K562 (cell line): Measurements from ENCODE around the gene MYO10. TPM values are rescaled to one million over a fixed set of nuclear protein-coding genes. Genes with fewer than 3 reads are reported as not detected.

ENCODE experiments used
- ATAC-seq: fragments of 200-7000 bp; cut with Tn5 transposase; 3 replicates; pipeline ENCODE4 v1.9.1; 2020; ENCODE audit warnings: moderate library complexity
- BruUV-seq: library from RNA; stranded (reverse); fragments of 400-500 nt; replicated peaks from 2 replicates; lab custom pipeline; 2021; lab: Mats Ljungman, UMichigan
- CTCF ChIA-PET: fragments of 300-600 bp; formaldehyde crosslinking; extraction: SDS; loops from one replicate; lab custom pipeline; 2021; ENCODE audit warnings: low intra/inter-chr PET ratio; lab: Yijun Ruan, JAX
- POLR2A ChIA-PET: fragments of 300-600, 350-650 bp; sonication (Branson Sonifier 250); formaldehyde crosslinking; extraction: SDS; loops from one replicate; lab custom pipeline; 2021; ENCODE audit warnings: antibody characterized with exemption, inconsistent platforms; lab: Yijun Ruan, JAX
- DNase-seq, 4 experiments: peaks; one replicate each; pipeline versions ENCODE4 v3.0.0 to v3.0.0-alpha.2; 2011 to 2018; ENCODE audit warnings: low spot score in 3 of 4, mixed read lengths in 3 of 4; ENCODE audit errors: extremely low read depth in 1 of 4
- FAIRE-seq: peaks from 2 replicates; lab custom pipeline; 2011; peaks lifted over from hg19 to GRCh38; lab: Jason Lieb, UNC
- H2AFZ ChIP-seq: 2 replicates; pipeline ENCODE4 v1.6.0; 2011; ENCODE audit warnings: low read depth, low read length, control low read depth, inconsistent platforms
- H3K27ac ChIP-seq: fragments of 200-600 bp; 3 replicates; pipeline ENCODE4 v1.8.0; 2011; ENCODE audit warnings: low read depth, mild to moderate bottlenecking, control low read depth, inconsistent platforms, low read length, moderate library complexity, mixed read lengths; ENCODE audit errors: extremely low read depth
- H3K27me3 ChIP-seq, 2 experiments: fragments of 300-600 bp in 1 of 2; 2 replicates in 1 of 2; 3 replicates in 1 of 2; pipeline versions ENCODE4 v1.6.0 to v1.8.0; 2011; ENCODE audit warnings: inconsistent platforms in 2 of 2, low read length in 2 of 2, mild to moderate bottlenecking in 1 of 2, mixed read lengths in 1 of 2, moderate library complexity in 1 of 2; ENCODE audit not compliant: control insufficient read depth in 2 of 2, insufficient read depth in 2 of 2
- H3K36me3 ChIP-seq: fragments of 300-600 bp; 3 replicates; pipeline ENCODE4 v1.8.0; 2011; ENCODE audit warnings: mild to moderate bottlenecking, low read length, inconsistent platforms; ENCODE audit not compliant: control insufficient read depth, insufficient read depth
- H3K4me1 ChIP-seq, 2 experiments: fragments of 200-600 bp in 1 of 2; replicated peaks in 1 of 2; 2 replicates in 1 of 2; 3 replicates in 1 of 2; pipeline versions ENCODE4 v1.5.1 to v1.8.0; 2011; ENCODE audit warnings: inconsistent platforms in 2 of 2, low read length in 2 of 2, mild to moderate bottlenecking in 1 of 2, mixed read lengths in 1 of 2, moderate library complexity in 1 of 2; ENCODE audit not compliant: control insufficient read depth in 2 of 2, insufficient read depth in 2 of 2
- H3K4me2 ChIP-seq: 2 replicates; pipeline ENCODE4 v1.6.1; 2011; ENCODE audit warnings: low read length, control low read depth, inconsistent platforms, mixed read lengths; ENCODE audit not compliant: insufficient read depth
- H3K4me3 ChIP-seq: fragments of 200-600 bp; sonication (generic), shearing (Covaris generic); 2 replicates; pipeline ENCODE4 v1.5.1; 2016; ENCODE audit warnings: control low read depth, inconsistent platforms
- H3K79me2 ChIP-seq: fragments of 200-600 bp; 3 replicates; pipeline ENCODE4 v1.8.0; 2011; ENCODE audit warnings: low read length, inconsistent platforms; ENCODE audit not compliant: control insufficient read depth, insufficient read depth
- H3K9ac ChIP-seq, 2 experiments: 2 replicates each; pipeline versions ENCODE4 v1.6.0 to v1.6.1; 2011; ENCODE audit warnings: low read depth in 2 of 2, low read length in 2 of 2, control low read depth in 1 of 2, inconsistent platforms in 1 of 2, mild to moderate bottlenecking in 1 of 2, mixed read lengths in 1 of 2; ENCODE audit not compliant: insufficient read depth in 1 of 2
- H3K9me1 ChIP-seq: one replicate; pipeline ENCODE4 v1.6.0; 2011; ENCODE audit warnings: inconsistent platforms, mild to moderate bottlenecking, low read length, moderate library complexity; ENCODE audit not compliant: control insufficient read depth, insufficient read depth
- H3K9me3 ChIP-seq: replicated peaks from 2 replicates; pipeline ENCODE4 v1.5.1; 2011; ENCODE audit warnings: low read depth, low read length, inconsistent platforms; ENCODE audit not compliant: control insufficient read depth, insufficient read depth
- H4K20me1 ChIP-seq: replicated peaks from 2 replicates; pipeline ENCODE4 v1.6.1; 2011; ENCODE audit warnings: low read length, inconsistent platforms, mixed read lengths; ENCODE audit not compliant: control insufficient read depth, insufficient read depth
- ELK3 ChIP-seq: fragments of 450-650 bp; formaldehyde crosslinking; IDR thresholded peaks from 2 replicates; pipeline ENCODE4 v1.4.0; 2020; ENCODE audit warnings: mild to moderate bottlenecking
- HMG20B ChIP-seq: fragments of 250-450 bp; sonication (Bioruptor Pico); IDR thresholded peaks from 2 replicates; pipeline ENCODE4 v1.5.0; 2021; ENCODE audit warnings: mild to moderate bottlenecking
- HMGN3 ChIP-seq: IDR thresholded peaks from 2 replicates; pipeline ENCODE4 v1.6.1; 2011; ENCODE audit warnings: borderline replicate concordance, low read depth, mild to moderate bottlenecking, mixed read lengths, low read length; ENCODE audit not compliant: insufficient read length; ENCODE audit errors: extremely low read depth
- HNRNPUL1 ChIP-seq: fragments of 200-400 bp; formaldehyde crosslinking; IDR thresholded peaks from 2 replicates; pipeline ENCODE4 v1.6.1; 2017; ENCODE audit warnings: low read length
- HSF4 ChIP-seq: fragments of 250-450 bp; sonication (Bioruptor Pico); IDR thresholded peaks from 2 replicates; pipeline ENCODE4 v2.1.2; 2022; ENCODE audit warnings: mild to moderate bottlenecking, moderate library complexity, borderline replicate concordance
- MEF2A ChIP-seq: IDR thresholded peaks from 2 replicates; pipeline ENCODE4 v1.6.1; 2011; ENCODE audit warnings: low read depth, mild to moderate bottlenecking, low read length, moderate library complexity; ENCODE audit not compliant: control insufficient read depth
- NFATC3 ChIP-seq: fragments of 450-650 bp; IDR thresholded peaks from 2 replicates; pipeline ENCODE4 v1.6.1; 2017; ENCODE audit warnings: mild to moderate bottlenecking
- ZNF717 ChIP-seq: fragments of 250-450 bp; sonication (Bioruptor Pico); IDR thresholded peaks from 2 replicates; pipeline ENCODE4 v1.5.0; 2021
- WGBS: fragments of 100-300 bp; shearing (Covaris generic); methylation state at CpG from one replicate; pipeline ENCODE4 v1.1.6; 2016; ENCODE audit warnings: low coverage, mixed read lengths; ENCODE audit not compliant: insufficient coverage; ENCODE audit errors: missing lambda C conversion rate; 5-methylcytosine and 5-hydroxymethylcytosine counted together
- in situ Hi-C: fragments of 300-500 bp; cut with MboI; formaldehyde crosslinking; loops from 4 replicates; pipeline ENCODE4 v1.15.0; 2018; ENCODE audit warnings: inconsistent platforms, mixed read lengths
- intact Hi-C: fragments of 100-400 bp; cut with micrococcal nuclease; formaldehyde crosslinking; loops from 2 replicates; pipeline ENCODE4 v1.14.2; 2022
- polyA plus RNA-seq, 8 experiments: library from polyadenylated mRNA; depleted of rRNA in 4 of 8; stranded (reverse) in 5 of 8; unstranded in 3 of 8; fragments of >200 nt; fragmentation: Nextera tagmentation in 2 of 8; fragmentation: Illumina TruSeq in 1 of 8; extraction: Ambion mirVana in 2 of 8; extraction: Trizol in 1 of 8; gene quantifications; 2 replicates each; pipeline versions ENCODE4 v1.2.1 to v1.2.3, GENCODE V29; 2011 to 2014; ENCODE audit warnings: inconsistent platforms in 1 of 8, missing spikeins in 1 of 8
- total RNA-seq, 7 experiments: library from RNA; depleted of rRNA in 6 of 7; stranded (reverse); fragments of >200 nt in 6 of 7; fragmentation: Illumina TruSeq in 2 of 7; extraction: Trizol in 2 of 7; gene quantifications; 2 replicates each; pipeline versions ENCODE4 v1.2.1 to v1.2.3, GENCODE V29; 2011 to 2021; ENCODE audit warnings: low replicate concordance in 1 of 7
- TF ChIP-seq, protein P1 (sequence below): IDR thresholded peaks from 2 replicates; pipeline ENCODE4 v1.6.1; 2011; ENCODE audit not compliant: insufficient read length; ENCODE audit errors: extremely low read depth

MYO10 gene
- total and polyA plus RNA-seq, 9 of the 15 experiments (the other 6 are each of a cell fraction or from before 2014, with no cell fraction given): 0.04 to 0.24 TPM; not detected in 7

GRCh38 chr5:16792598-16793275 lies 143.4 kb downstream of the MYO10 start:
- no peak for ATAC-seq
- no TSS peak for BruUV-seq
- Histone ChIP-seq H2AFZ (no peak overlapping the region), H3K79me2 (no peaks in the 10 kb centered on the region), H3K9me1 (no peaks in the 10 kb centered on the region), H3K27me3 (peaks cover 0 to 12% of the 10 kb centered on the region in 2 experiments; a peak in 2 of 5 replicates), H3K4me1 (no peaks in the 10 kb centered on the region), H3K27ac (no peak overlapping the region), H4K20me1 (no peaks in the 10 kb centered on the region), H3K4me2 (no peak overlapping the region), H3K9me3 (no peaks in the 10 kb centered on the region), H3K4me3 (no peak overlapping the region), H3K36me3 (no peaks in the 10 kb centered on the region), H3K9ac (no peak overlapping the region)
- no peak for DNase-seq
- no peak for FAIRE-seq
- no peak for TF ChIP-seq ZNF717 (CRISPR knock-in tag)
- no peak for TF ChIP-seq HMGN3
- no peak for TF ChIP-seq ELK3 (CRISPR knock-in tag)
- TF ChIP-seq NFATC3: no peak
- TF ChIP-seq, protein P1, sequence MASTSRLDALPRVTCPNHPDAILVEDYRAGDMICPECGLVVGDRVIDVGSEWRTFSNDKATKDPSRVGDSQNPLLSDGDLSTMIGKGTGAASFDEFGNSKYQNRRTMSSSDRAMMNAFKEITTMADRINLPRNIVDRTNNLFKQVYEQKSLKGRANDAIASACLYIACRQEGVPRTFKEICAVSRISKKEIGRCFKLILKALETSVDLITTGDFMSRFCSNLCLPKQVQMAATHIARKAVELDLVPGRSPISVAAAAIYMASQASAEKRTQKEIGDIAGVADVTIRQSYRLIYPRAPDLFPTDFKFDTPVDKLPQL: no peak
- TF ChIP-seq MEF2A: no peak
- no peak for TF ChIP-seq HNRNPUL1
- TF ChIP-seq HMG20B (CRISPR knock-in tag): no peak
- no peak for TF ChIP-seq HSF4
- ChIA-PET CTCF (interaction anchor here (2.5 kb wide), 1 partner anchor 397 kb away, joined by 45 read pairs; no protein-coding TSS in a partner anchor), POLR2A (no interaction called here)
- 1% methylated on average over 11 of the region's 13 CpGs for WGBS
- intact Hi-C loops (loop anchor here (5.0 kb wide), 1 partner anchor 340 kb away; no protein-coding TSS in a partner anchor), in situ Hi-C loops (loop anchor here (25.0 kb wide), 1 partner anchor 1520 kb away; no protein-coding TSS in a partner anchor)
